K562 (cell line): ENCODE results near the gene RXFP3. TPM values are rescaled to one million over a fixed set of nuclear protein-coding genes. Genes with fewer than 3 reads are reported as not detected.

Experiments
- ATAC-seq: fragments of 200-7000 bp; cut with Tn5 transposase; 3 replicates; pipeline ENCODE4 v1.9.1; 2020; ENCODE audit warnings: moderate library complexity
- BruUV-seq: library from RNA; stranded (reverse); fragments of 400-500 nt; replicated peaks from 2 replicates; lab custom pipeline; 2021; lab: Mats Ljungman, UMichigan
- CTCF ChIA-PET: fragments of 300-600 bp; formaldehyde crosslinking; extraction: SDS; loops from one replicate; lab custom pipeline; 2021; ENCODE audit warnings: low intra/inter-chr PET ratio; lab: Yijun Ruan, JAX
- POLR2A ChIA-PET: fragments of 300-600, 350-650 bp; sonication (Branson Sonifier 250); formaldehyde crosslinking; extraction: SDS; loops from one replicate; lab custom pipeline; 2021; ENCODE audit warnings: antibody characterized with exemption, inconsistent platforms; lab: Yijun Ruan, JAX
- DNase-seq, 4 experiments: peaks; one replicate each; pipeline versions ENCODE4 v3.0.0 to v3.0.0-alpha.2; 2011 to 2018; ENCODE audit warnings: low spot score in 3 of 4, mixed read lengths in 3 of 4; ENCODE audit errors: extremely low read depth in 1 of 4
- FAIRE-seq: peaks from 2 replicates; lab custom pipeline; 2011; peaks lifted over from hg19 to GRCh38; lab: Jason Lieb, UNC
- H2AFZ ChIP-seq: 2 replicates; pipeline ENCODE4 v1.6.0; 2011; ENCODE audit warnings: low read depth, low read length, control low read depth, inconsistent platforms
- H3K27ac ChIP-seq: fragments of 200-600 bp; 3 replicates; pipeline ENCODE4 v1.8.0; 2011; ENCODE audit warnings: low read depth, mild to moderate bottlenecking, control low read depth, inconsistent platforms, low read length, moderate library complexity, mixed read lengths; ENCODE audit errors: extremely low read depth
- H3K27me3 ChIP-seq, 2 experiments: fragments of 300-600 bp in 1 of 2; 2 replicates in 1 of 2; 3 replicates in 1 of 2; pipeline versions ENCODE4 v1.6.0 to v1.8.0; 2011; ENCODE audit warnings: inconsistent platforms in 2 of 2, low read length in 2 of 2, mild to moderate bottlenecking in 1 of 2, mixed read lengths in 1 of 2, moderate library complexity in 1 of 2; ENCODE audit not compliant: control insufficient read depth in 2 of 2, insufficient read depth in 2 of 2
- H3K36me3 ChIP-seq: fragments of 300-600 bp; 3 replicates; pipeline ENCODE4 v1.8.0; 2011; ENCODE audit warnings: mild to moderate bottlenecking, low read length, inconsistent platforms; ENCODE audit not compliant: control insufficient read depth, insufficient read depth
- H3K4me1 ChIP-seq, 2 experiments: fragments of 200-600 bp in 1 of 2; replicated peaks in 1 of 2; 2 replicates in 1 of 2; 3 replicates in 1 of 2; pipeline versions ENCODE4 v1.5.1 to v1.8.0; 2011; ENCODE audit warnings: inconsistent platforms in 2 of 2, low read length in 2 of 2, mild to moderate bottlenecking in 1 of 2, mixed read lengths in 1 of 2, moderate library complexity in 1 of 2; ENCODE audit not compliant: control insufficient read depth in 2 of 2, insufficient read depth in 2 of 2
- H3K4me2 ChIP-seq: 2 replicates; pipeline ENCODE4 v1.6.1; 2011; ENCODE audit warnings: low read length, control low read depth, inconsistent platforms, mixed read lengths; ENCODE audit not compliant: insufficient read depth
- H3K4me3 ChIP-seq: fragments of 200-600 bp; sonication (generic), shearing (Covaris generic); 2 replicates; pipeline ENCODE4 v1.5.1; 2016; ENCODE audit warnings: control low read depth, inconsistent platforms
- H3K79me2 ChIP-seq: fragments of 200-600 bp; 3 replicates; pipeline ENCODE4 v1.8.0; 2011; ENCODE audit warnings: low read length, inconsistent platforms; ENCODE audit not compliant: control insufficient read depth, insufficient read depth
- H3K9ac ChIP-seq, 2 experiments: 2 replicates each; pipeline versions ENCODE4 v1.6.0 to v1.6.1; 2011; ENCODE audit warnings: low read depth in 2 of 2, low read length in 2 of 2, control low read depth in 1 of 2, inconsistent platforms in 1 of 2, mild to moderate bottlenecking in 1 of 2, mixed read lengths in 1 of 2; ENCODE audit not compliant: insufficient read depth in 1 of 2
- H3K9me1 ChIP-seq: one replicate; pipeline ENCODE4 v1.6.0; 2011; ENCODE audit warnings: inconsistent platforms, mild to moderate bottlenecking, low read length, moderate library complexity; ENCODE audit not compliant: control insufficient read depth, insufficient read depth
- H3K9me3 ChIP-seq: replicated peaks from 2 replicates; pipeline ENCODE4 v1.5.1; 2011; ENCODE audit warnings: low read depth, low read length, inconsistent platforms; ENCODE audit not compliant: control insufficient read depth, insufficient read depth
- H4K20me1 ChIP-seq: replicated peaks from 2 replicates; pipeline ENCODE4 v1.6.1; 2011; ENCODE audit warnings: low read length, inconsistent platforms, mixed read lengths; ENCODE audit not compliant: control insufficient read depth, insufficient read depth
- BRF1 ChIP-seq: IDR thresholded peaks from 3 replicates; pipeline ENCODE4 v1.6.1; 2011; ENCODE audit warnings: borderline replicate concordance, mild to moderate bottlenecking; ENCODE audit not compliant: insufficient read length; ENCODE audit errors: extremely low read depth
- CBX5 ChIP-seq: IDR thresholded peaks from 2 replicates; pipeline ENCODE4 v1.6.1; 2014; ENCODE audit warnings: low read depth, borderline replicate concordance
- CHCHD3 ChIP-seq: fragments of 250-450 bp; sonication (Bioruptor Pico); IDR thresholded peaks from 2 replicates; pipeline ENCODE4 v2.1.2; 2022; ENCODE audit warnings: mild to moderate bottlenecking
- FOXK2 ChIP-seq, 2 experiments: fragments of 450-650 bp; IDR thresholded peaks in 1 of 2; conservative IDR thresholded peaks in 1 of 2; 2 replicates each; pipeline ENCODE4 v1.6.1; 2016; ENCODE audit warnings: low read depth in 2 of 2, mild to moderate bottlenecking in 1 of 2
- NR2F6 ChIP-seq: fragments of 450-650 bp; formaldehyde crosslinking; IDR thresholded peaks from 2 replicates; pipeline ENCODE4 v1.4.0; 2020; ENCODE audit warnings: mild to moderate bottlenecking
- OTX1 ChIP-seq: fragments of 450-650 bp; formaldehyde crosslinking; IDR thresholded peaks from 2 replicates; pipeline ENCODE4 v1.4.0; 2022; ENCODE audit warnings: mild to moderate bottlenecking
- PTRF ChIP-seq: fragments of 450-650 bp; IDR thresholded peaks from 2 replicates; pipeline ENCODE4 v1.6.1; 2016; ENCODE audit warnings: mild to moderate bottlenecking, missing genetic modification characterization, missing compliant biosample characterization
- WGBS: fragments of 100-300 bp; shearing (Covaris generic); methylation state at CpG from one replicate; pipeline ENCODE4 v1.1.6; 2016; ENCODE audit warnings: low coverage, mixed read lengths; ENCODE audit not compliant: insufficient coverage; ENCODE audit errors: missing lambda C conversion rate; 5-methylcytosine and 5-hydroxymethylcytosine counted together
- in situ Hi-C: fragments of 300-500 bp; cut with MboI; formaldehyde crosslinking; loops from 4 replicates; pipeline ENCODE4 v1.15.0; 2018; ENCODE audit warnings: inconsistent platforms, mixed read lengths
- intact Hi-C: fragments of 100-400 bp; cut with micrococcal nuclease; formaldehyde crosslinking; loops from 2 replicates; pipeline ENCODE4 v1.14.2; 2022
- polyA plus RNA-seq, 8 experiments: library from polyadenylated mRNA; depleted of rRNA in 4 of 8; stranded (reverse) in 5 of 8; unstranded in 3 of 8; fragments of >200 nt; fragmentation: Nextera tagmentation in 2 of 8; fragmentation: Illumina TruSeq in 1 of 8; extraction: Ambion mirVana in 2 of 8; extraction: Trizol in 1 of 8; gene quantifications; 2 replicates each; pipeline versions ENCODE4 v1.2.1 to v1.2.3, GENCODE V29; 2011 to 2014; ENCODE audit warnings: inconsistent platforms in 1 of 8, missing spikeins in 1 of 8
- total RNA-seq, 7 experiments: library from RNA; depleted of rRNA in 6 of 7; stranded (reverse); fragments of >200 nt in 6 of 7; fragmentation: Illumina TruSeq in 2 of 7; extraction: Trizol in 2 of 7; gene quantifications; 2 replicates each; pipeline versions ENCODE4 v1.2.1 to v1.2.3, GENCODE V29; 2011 to 2021; ENCODE audit warnings: low replicate concordance in 1 of 7
- TF ChIP-seq, protein P1 (sequence below): sonication (generic); formaldehyde crosslinking; IDR thresholded peaks from 2 replicates; pipeline ENCODE4 v1.8.1; 2023; ENCODE audit warnings: mild to moderate bottlenecking, missing genetic modification reagents
- TF ChIP-seq, protein P2 (sequence below): sonication (generic); formaldehyde crosslinking; IDR thresholded peaks from 2 replicates; pipeline ENCODE4 v1.8.0; 2022; ENCODE audit warnings: missing genetic modification reagents, mild to moderate bottlenecking, moderate library complexity, borderline replicate concordance
- TF ChIP-seq, protein P3 (sequence below): fragments of 450-650 bp; IDR thresholded peaks from 2 replicates; pipeline ENCODE4 v1.6.1; 2018; ENCODE audit warnings: mild to moderate bottlenecking, low read depth; ENCODE audit not compliant: partially characterized antibody

RXFP3 gene
- total and polyA plus RNA-seq, 9 of the 15 experiments (the other 6 are each of a cell fraction or from before 2014, with no cell fraction given): not detected

DNA sequence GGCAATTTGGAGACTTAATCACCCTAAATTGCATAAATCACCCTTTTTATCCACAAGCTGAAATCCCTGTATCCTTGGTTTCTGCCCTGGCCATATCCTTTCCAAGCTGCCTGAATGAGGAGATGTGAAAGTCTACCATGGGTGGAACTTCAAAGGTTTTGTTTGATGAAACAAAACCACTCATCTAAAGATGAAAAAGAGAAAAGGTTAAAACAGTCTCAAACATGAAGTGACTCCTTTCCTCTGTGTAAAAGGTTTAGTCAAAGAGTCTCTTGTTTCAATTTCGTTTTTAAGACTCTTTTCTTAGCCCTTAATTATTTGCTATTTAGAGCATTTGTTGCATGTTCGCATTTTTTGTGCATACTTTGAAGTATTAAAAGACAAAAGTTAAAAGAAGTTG, 37.1 kb downstream of the RXFP3 start:
- in situ Hi-C loops: no loop called here
- Histone ChIP-seq H4K20me1 (no peaks in the 10 kb centered on the region), H2AFZ (no peak overlapping the region), H3K4me3 (no peak overlapping the region), H3K9me3 (no peaks in the 10 kb centered on the region), H3K4me1 (no peaks in the 10 kb centered on the region), H3K9me1 (no peaks in the 10 kb centered on the region), H3K4me2 (no peak overlapping the region), H3K27ac (no peak overlapping the region), H3K9ac (no peak overlapping the region), H3K36me3 (no peaks in the 10 kb centered on the region), H3K27me3 (peaks cover 5 to 21% of the 10 kb centered on the region in 2 experiments), H3K79me2 (no peaks in the 10 kb centered on the region)
- no TSS peak for BruUV-seq
- ATAC-seq (no peak), FAIRE-seq (no peak), DNase-seq (no peak)
- TF ChIP-seq CBX5 (no peak), FOXK2 (conservative IDR thresholded peaks at IDR 0.05 in 1 of 2, IDR thresholded peaks at IDR 0.05 in 1 of 2; ENCODE audit: low read depth in 2 of 2) (no peak), BRF1 (no peak), NR2F6 (CRISPR knock-in tag) (no peak), CHCHD3 (CRISPR knock-in tag) (no peak), PTRF (tag) (no peak), OTX1 (no peak)
- TF ChIP-seq, protein P1, sequence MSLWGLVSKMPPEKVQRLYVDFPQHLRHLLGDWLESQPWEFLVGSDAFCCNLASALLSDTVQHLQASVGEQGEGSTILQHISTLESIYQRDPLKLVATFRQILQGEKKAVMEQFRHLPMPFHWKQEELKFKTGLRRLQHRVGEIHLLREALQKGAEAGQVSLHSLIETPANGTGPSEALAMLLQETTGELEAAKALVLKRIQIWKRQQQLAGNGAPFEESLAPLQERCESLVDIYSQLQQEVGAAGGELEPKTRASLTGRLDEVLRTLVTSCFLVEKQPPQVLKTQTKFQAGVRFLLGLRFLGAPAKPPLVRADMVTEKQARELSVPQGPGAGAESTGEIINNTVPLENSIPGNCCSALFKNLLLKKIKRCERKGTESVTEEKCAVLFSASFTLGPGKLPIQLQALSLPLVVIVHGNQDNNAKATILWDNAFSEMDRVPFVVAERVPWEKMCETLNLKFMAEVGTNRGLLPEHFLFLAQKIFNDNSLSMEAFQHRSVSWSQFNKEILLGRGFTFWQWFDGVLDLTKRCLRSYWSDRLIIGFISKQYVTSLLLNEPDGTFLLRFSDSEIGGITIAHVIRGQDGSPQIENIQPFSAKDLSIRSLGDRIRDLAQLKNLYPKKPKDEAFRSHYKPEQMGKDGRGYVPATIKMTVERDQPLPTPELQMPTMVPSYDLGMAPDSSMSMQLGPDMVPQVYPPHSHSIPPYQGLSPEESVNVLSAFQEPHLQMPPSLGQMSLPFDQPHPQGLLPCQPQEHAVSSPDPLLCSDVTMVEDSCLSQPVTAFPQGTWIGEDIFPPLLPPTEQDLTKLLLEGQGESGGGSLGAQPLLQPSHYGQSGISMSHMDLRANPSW (CRISPR knock-in tag): no peak
- TF ChIP-seq, protein P2, sequence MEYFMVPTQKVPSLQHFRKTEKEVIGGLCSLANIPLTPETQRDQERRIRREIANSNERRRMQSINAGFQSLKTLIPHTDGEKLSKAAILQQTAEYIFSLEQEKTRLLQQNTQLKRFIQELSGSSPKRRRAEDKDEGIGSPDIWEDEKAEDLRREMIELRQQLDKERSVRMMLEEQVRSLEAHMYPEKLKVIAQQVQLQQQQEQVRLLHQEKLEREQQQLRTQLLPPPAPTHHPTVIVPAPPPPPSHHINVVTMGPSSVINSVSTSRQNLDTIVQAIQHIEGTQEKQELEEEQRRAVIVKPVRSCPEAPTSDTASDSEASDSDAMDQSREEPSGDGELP (CRISPR knock-in tag): no peak
- TF ChIP-seq, protein P3, sequence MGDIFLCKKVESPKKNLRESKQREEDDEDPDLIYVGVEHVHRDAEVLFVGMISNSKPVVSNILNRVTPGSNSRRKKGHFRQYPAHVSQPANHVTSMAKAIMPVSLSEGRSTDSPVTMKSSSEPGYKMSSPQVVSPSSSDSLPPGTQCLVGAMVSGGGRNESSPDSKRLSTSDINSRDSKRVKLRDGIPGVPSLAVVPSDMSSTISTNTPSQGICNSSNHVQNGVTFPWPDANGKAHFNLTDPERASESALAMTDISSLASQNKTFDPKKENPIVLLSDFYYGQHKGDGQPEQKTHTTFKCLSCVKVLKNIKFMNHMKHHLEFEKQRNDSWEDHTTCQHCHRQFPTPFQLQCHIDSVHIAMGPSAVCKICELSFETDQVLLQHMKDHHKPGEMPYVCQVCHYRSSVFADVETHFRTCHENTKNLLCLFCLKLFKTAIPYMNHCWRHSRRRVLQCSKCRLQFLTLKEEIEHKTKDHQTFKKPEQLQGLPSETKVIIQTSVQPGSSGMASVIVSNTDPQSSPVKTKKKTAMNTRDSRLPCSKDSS: no peak
- intact Hi-C loops: no loop called here
- ChIA-PET CTCF (no interaction called here), POLR2A (no interaction called here)
- WGBS: 2% methylated on average over 2 of the region's 2 CpGs
